ENCODE results near the gene EHD2.
A peak's percentile ranks its signal among the peaks of the same experiment; 100 is the strongest.
"Not testable (repeated sequence)": the region's sequence is repeated elsewhere in the genome, so short reads cannot be mapped to it uniquely, and the experiment has no call there.

The EHD2 gene

GRCh38 chr19:47716270-47716937, 3.2 kb downstream of the EHD2 start:
- DNase-seq (ENCODE audit: low spot score) = no peak

- not testable (repeated sequence) for DNase-seq (ENCODE audit: low spot score)
Measured at GRCh38 chr19:47718415-47719046, 5.3 kb downstream of the EHD2 start.

GRCh38 chr19:47719047-47719859, 6.0 kb downstream of the EHD2 start:
- DNase-seq (ENCODE audit: low spot score) = no peak

- DNase-seq (ENCODE audit: low spot score) = no peak
Measured at GRCh38 chr19:47720669-47721422, 7.6 kb downstream of the EHD2 start.

GRCh38 chr19:47723581-47723940, 10.3 kb downstream of the EHD2 start:
- DNase-seq (ENCODE audit: low spot score) = no peak

GRCh38 chr19:47725759-47726401, 12.7 kb downstream of the EHD2 start:
- DNase-seq (ENCODE audit: low spot score) = no peak

- DNase-seq (ENCODE audit: low spot score) = no peak
Measured at GRCh38 chr19:47726467-47726866, 13.2 kb downstream of the EHD2 start.

- DNase-seq (ENCODE audit: low spot score) = not testable (repeated sequence)
Measured at GRCh38 chr19:47728295-47728694, 15.1 kb downstream of the EHD2 start.

- no peak for DNase-seq (ENCODE audit: low spot score)
Measured at GRCh38 chr19:47729468-47729798, 16.2 kb downstream of the EHD2 start.

GRCh38 chr19:47729799-47730520, 16.7 kb downstream of the EHD2 start:
- DNase-seq (ENCODE audit: low spot score) = peak; percentile 38

- DNase-seq (ENCODE audit: low spot score) = no peak
Measured at GRCh38 chr19:47730521-47730889, 17.3 kb downstream of the EHD2 start.

GRCh38 chr19:47730910-47731309, 17.7 kb downstream of the EHD2 start:
- no peak for DNase-seq (ENCODE audit: low spot score)

GRCh38 chr19:47735131-47735530, 21.9 kb downstream of the EHD2 start:
- no peak for DNase-seq (ENCODE audit: low spot score)

GRCh38 chr19:47740866-47741519, 27.8 kb downstream of the EHD2 start:
- no peak for DNase-seq (ENCODE audit: low spot score)

- no peak for DNase-seq (ENCODE audit: low spot score)
Measured at GRCh38 chr19:47741544-47742140, 28.4 kb downstream of the EHD2 start.

- DNase-seq (ENCODE audit: low spot score) = no peak
Measured at GRCh38 chr19:47742634-47743033, 29.4 kb downstream of the EHD2 start.

GRCh38 chr19:47745010-47745901, 32.0 kb downstream of the EHD2 start, which contains the start of gene NOP53:
NOP53 (plus strand) TSS chr19:47745546; CDS start chr19:47745560, 14 bp downstream.
- peak; percentile 98 for DNase-seq (ENCODE audit: low spot score)

- not testable (repeated sequence) for DNase-seq (ENCODE audit: low spot score)
Measured at GRCh38 chr19:47746129-47746528, 32.9 kb downstream of the EHD2 start.

GRCh38 chr19:47749326-47749725, 36.1 kb downstream of the EHD2 start:
- no peak for DNase-seq (ENCODE audit: low spot score)
